HTR-8/SVneo (cell line): ENCODE measurements around the gene RPTOR.
"Not testable (repeated sequence)": the region's sequence is repeated elsewhere in the genome, so short reads cannot be mapped to it uniquely, and the experiment has no call there.

Experiments used
- DNase-seq: peaks from one replicate; pipeline ENCODE4 v3.0.0; 2011; ENCODE audit warnings: low spot score, mixed read lengths; ENCODE audit not compliant: insufficient read length
- FAIRE-seq: peaks from 2 replicates; lab custom pipeline; 2011; peaks lifted over from hg19 to GRCh38; lab: Jason Lieb, UNC

RPTOR gene

GRCh38 chr17:80800481-80801391 is 256.1 kb downstream of the RPTOR start:
- FAIRE-seq (no peak), DNase-seq (no peak)

DNA sequence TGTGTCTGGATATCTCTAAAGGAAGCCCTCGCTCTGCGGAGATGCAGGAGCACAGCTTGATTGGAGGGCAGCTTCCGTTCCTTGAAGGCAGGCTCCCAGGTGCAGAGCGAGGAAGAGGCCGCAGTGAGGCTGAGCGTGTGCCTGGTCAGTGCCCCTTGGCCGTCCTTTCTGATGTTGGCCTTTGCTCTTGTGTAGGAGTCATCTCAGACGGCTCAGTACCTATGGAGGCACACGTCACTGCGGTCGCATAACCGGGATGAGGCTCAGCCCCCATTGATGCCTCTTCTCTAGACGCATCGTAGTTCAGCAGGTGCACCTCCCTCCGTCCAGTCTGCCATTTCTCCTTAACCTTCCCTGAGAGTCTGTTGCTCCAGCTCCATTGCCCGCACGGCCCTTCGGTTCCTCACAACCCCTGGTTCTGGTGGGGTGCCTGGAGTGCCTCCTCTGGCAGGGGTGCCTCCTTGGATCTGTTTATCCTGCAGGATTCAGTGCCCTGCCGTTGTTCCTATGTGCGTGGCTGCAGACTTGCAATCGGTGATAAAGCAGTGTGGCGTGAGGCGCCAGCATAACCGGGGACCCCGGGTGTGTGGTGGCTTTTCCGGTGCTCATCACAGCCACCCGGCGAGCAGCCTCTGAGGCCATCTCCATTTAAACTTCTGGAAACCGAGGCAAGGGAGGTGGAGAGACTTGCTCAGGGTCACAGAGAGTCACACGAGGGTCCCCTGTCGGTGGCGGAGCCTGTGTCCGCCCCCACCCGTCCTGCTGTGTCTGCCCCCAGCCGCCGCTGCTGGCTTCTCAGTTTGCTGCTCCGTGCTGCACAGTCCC is 258.2 kb downstream of the RPTOR start:
- DNase-seq (no peak), FAIRE-seq (no peak)

DNA sequence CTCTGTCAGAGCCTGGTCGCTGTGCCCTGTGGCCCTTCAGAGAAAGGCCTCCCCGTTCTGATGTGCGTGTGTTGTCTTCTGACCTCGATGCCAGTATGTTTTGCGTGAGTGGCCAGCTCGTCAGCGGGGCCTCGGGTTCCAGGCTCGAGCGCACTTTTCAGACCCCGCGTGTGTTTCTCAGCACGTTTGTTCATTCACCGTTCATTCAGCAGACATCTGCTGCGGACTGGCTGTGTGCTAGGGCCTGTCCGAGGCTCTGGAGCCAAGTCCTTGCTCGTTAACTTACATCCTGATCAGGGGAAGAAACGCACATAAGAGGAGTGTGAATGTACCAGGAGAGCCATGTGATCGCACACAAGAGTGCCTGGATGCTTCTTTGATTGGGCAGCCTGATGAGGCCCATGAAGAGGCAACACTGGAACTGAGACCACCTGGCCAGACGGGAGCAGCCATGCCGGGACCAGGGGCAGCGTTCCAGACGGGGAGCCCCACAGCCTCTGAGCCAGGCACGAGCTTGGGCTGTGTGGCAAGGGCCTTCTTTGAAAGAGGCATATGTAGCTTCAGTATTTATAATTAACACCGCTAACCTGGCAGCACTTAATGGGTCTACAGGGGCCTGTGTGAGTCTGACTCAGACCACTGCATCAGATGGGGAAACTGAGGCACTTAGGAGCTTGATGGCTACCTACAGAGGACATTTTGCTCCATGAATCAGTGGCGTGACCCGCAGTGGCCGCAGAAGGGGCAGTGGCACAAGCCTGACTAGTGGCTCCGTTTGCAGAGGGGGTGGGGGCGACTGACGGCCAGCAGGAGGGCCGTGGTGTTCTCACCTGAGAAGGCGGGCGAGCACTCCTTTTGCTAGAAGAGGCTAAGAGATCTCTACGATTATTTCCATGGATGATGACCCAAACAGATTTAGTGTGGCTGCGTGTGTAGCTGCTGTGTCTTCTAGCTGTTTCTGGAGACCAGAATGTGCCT is 259.1 kb downstream of the RPTOR start:
- DNase-seq: no peak
- no peak for FAIRE-seq

GRCh38 chr17:80804466-80804865 is 259.8 kb downstream of the RPTOR start:
- no peak for FAIRE-seq
- no peak for DNase-seq

DNA sequence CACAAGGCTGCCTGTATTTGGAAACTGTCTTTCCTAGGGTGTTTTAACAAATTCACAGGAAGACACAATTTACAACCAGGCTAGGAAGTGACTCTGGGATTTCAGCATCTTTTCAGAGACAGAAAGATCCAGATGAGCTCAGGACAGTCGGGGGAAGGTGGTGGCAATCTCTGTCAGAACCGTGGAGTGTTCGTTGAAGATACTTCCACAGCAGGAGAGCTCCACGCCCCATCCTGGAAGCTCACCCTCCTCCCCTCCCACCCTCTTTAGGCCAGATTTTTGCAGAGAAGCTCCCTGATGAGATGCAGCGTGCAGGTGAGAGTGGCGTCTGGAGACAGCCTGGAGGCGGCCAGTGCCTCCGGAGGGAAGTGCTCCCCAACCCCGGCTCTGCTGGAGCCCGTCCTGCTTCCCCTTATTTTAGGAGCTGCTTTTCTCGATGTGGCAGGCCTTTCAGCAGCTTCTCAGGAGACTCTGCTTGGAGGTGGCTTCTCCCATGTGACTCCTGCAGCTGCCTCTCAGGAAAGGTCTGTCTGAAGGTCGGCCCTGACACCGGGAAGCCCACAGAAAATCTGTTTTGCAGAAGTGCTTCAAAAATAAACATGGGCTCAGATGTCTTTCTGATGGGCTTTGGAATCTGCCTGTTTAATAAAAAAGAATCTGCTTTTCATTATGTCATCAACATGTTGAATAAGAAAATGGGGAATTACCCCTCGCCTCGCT is 260.6 kb downstream of the RPTOR start:
- FAIRE-seq (no peak), DNase-seq (no peak)

DNA sequence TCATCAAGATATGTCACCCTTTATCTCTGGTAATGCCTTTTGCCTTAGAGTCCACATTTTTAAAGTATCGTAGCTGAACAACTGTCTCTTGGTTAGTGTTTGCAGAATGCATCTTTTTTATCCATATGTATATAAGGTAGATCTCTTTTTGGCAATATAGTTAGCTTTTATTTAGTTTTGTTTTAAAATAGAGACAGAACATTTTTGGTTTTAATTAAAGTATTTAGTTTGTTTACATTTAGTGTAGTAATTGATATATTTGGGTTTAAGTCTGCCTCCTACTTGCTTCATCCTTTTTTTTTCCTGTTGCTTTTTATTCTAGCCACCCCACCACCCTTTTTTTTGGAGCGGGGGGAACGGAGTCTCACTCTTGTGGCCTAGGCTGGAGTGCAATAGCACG is 262.4 kb downstream of the RPTOR start:
- no peak for DNase-seq
- no peak for FAIRE-seq

GRCh38 chr17:80807882-80808281 is 263.2 kb downstream of the RPTOR start:
- DNase-seq (no peak), FAIRE-seq (no peak)

- peak; percentile 20 for FAIRE-seq
- no peak for DNase-seq
Observed at GRCh38 chr17:80811181-80812105, 266.8 kb downstream of the RPTOR start.

DNA sequence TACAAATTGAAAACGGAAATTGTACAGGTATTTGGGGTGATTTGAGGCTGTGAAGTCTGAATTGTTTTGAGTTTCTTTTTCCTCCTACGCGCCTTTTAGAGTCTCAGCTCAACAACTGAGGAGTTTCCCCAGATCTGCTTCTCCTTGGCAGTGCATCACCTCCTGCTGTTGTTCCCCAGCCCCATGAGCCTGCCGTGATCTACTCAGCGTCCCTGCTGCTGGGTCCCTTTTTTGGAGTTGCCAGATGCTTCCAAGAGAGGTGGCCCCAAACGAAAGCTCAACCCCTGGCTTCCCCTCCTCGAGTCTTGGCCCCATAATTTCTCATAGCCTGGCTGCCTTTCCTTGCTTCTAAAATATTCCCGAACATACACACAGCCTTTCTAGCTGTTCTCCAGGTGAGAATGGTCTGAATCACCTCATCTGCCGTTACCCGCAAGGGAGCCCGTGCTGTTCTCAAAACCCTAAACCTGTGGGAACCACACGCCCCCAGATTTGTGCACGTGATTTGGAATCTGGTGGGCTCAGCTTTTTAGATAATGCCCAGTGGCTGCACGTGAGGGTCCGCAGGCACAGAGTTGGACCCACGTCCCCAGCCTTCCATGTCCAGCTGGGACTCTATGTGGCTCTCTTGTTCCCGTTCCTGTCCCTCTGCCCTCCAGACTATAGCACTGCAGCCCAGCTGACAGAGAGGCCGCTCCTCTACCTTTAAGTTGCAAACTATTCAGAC is 267.9 kb downstream of the RPTOR start:
- DNase-seq (no peak), FAIRE-seq (no peak)

DNA sequence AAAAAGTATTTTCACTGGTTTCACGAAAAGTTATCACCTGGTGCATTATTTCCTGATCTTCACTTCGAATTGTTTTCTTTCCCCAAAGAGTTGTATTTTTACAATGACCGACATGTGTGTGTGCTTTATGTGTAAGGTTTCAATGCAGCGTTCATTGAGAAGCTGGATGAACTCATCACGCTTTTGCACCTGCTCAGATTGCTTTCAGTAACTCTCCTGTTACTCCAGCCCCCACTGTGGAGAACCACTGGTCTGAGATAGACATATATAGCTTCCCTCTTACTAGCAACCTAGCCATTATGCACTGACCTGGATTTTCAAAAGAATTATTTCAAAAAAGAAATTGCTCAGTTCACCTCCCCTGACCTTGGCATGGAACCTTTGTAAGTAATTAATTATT is 268.7 kb downstream of the RPTOR start:
- no peak for FAIRE-seq
- DNase-seq: no peak

DNA sequence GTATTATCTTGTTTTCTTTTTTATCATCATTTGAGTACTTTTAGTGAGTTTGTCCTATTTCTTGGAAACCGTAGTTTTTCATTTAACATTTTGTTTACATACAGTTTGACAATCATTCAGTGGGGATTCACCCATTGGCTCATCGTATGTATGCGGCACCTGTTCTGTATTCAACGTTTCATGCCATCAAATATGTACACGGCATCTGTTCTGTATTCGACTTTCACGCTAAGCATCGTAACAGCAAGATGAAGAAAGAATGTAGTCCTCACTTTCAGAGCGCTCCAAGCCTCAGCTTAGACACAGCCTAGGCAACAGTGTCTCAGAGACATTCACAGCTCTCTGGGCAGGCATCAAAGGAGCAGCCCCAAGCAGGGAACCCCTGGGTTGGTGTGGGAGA is 269.9 kb downstream of the RPTOR start:
- DNase-seq: no peak
- no peak for FAIRE-seq

GRCh38 chr17:80815151-80815681 is 270.6 kb downstream of the RPTOR start:
- FAIRE-seq: no peak
- DNase-seq: no peak

GRCh38 chr17:80815718-80816117 is 271.1 kb downstream of the RPTOR start:
- DNase-seq: not testable (repeated sequence)
- FAIRE-seq: peak; percentile 85

DNA sequence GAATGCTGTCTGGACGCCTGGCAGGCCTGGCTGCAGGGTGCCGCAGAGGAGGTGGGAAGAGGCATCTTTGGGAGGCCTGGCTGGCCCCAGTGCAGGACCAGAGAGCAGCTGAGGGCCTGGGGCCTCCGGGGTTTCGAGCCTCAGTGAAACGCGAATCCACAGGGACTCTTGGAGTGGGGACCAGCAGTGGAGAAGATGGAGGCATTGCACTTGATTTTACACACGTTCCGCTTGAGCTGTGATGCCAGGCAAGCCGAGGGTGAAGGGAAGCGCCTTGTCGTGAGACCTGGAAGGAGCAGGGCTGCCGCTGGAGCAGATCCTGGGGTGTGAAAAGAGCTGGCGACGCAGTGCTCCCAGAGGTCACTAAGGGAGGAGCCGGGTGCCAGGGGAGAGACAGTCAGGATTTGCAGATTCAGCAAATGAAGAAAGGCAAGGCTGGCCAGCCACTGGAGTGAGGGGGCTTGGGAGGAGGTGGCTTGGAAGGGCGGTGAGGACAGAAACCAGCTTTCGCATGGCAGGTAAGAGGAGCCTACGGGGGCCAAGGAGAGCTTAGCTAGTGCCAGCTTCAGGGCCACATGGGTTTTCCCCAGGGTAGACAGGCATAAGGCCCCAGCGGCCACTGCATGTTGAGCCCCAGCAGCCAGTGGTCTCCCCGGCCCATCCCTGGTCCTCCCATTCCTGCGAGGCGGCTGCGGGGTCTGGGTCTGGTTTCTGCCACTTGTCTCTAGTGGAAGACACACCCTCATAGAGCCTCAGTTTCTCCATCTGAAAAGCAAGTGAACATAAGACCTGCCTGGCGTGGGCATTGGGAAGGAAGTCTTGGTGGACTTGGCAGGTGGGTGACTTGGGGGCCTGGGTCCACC is 271.8 kb downstream of the RPTOR start:
- FAIRE-seq (no peak), DNase-seq (no peak)

DNA sequence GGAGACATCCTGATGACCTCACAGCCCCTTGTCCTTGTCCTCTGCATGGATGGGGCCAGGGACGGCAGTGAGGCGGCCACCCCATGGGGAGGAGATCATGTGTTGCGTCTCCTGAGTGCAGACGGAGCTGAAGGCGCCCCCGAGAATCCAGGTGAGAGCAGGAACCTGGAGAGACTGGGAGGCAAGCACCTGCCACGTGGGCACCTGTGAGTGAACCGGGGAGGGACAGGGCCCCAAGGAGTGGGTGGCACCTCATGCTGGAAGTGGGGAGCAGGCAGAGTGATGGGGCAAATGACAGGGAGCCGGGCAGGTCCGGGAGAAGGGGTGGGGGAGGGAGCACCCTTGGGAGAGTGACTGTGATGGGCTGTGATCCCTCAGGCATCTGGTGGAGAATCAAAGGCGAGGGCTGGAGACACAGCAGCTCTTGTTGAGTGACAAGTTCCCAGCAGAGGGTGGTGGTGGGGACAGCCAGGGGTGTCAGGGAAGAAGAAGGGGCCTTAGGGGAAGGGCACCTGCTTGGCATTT is 272.7 kb downstream of the RPTOR start:
- DNase-seq: no peak
- no peak for FAIRE-seq

GRCh38 chr17:80817861-80818260 is 273.2 kb downstream of the RPTOR start:
- DNase-seq (no peak), FAIRE-seq (no peak)
